ENCODE data around the gene GAB1. TPM values are rescaled to one million over a fixed set of nuclear protein-coding genes. Genes with fewer than 3 reads are reported as not detected.

The GAB1 gene
- total and polyA plus RNA-seq, 2 donors from 2014 or later = 3.6 to 38.0 TPM

DNA sequence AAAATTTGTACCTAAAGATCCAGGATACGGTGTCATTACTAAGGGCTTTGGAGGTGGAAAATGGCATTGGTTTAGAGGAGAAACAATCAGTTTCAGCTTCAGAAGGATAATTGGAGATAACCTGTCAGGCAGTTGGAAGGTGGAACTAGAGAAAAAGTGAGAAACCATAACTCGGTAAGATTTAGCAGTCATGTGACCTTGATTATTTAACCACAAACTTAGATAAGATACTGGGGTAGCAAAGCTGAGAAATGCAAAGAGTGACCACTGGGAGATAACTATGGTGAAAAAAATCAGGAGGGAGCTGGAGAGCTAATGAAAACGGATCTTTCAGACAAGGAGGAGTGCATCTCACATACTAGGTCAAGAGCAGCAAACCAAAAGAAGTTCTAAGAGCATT is 118.5 kb downstream of the GAB1 start:
- Histone ChIP-seq H3K27me3 (ENCODE audit: control insufficient read depth, insufficient read depth, low read length) (no peaks in the 10 kb centered on the region), H3K27ac (ENCODE audit: low read depth in 2 of 2, low read length in 2 of 2) (no peak overlapping the region), H3K9ac (ENCODE audit: low read length in 3 of 3) (no peak overlapping the region), H3K9me3 (ENCODE audit: control insufficient read depth in 2 of 3, insufficient read depth in 1 of 3, low read length in 3 of 3) (no peaks in the 10 kb centered on the region), H3K4me3 (ENCODE audit: low read length in 3 of 3) (no peak overlapping the region), H3K36me3 (ENCODE audit: control insufficient read depth in 2 of 3, insufficient read depth in 3 of 3, low read length in 3 of 3) (peaks cover 0 to 3% (median 0%) of the 10 kb centered on the region in 3 donors), H3K4me1 (ENCODE audit: control insufficient read depth in 2 of 3, insufficient read depth in 2 of 3, low read depth in 1 of 3, low read length in 3 of 3) (peaks cover 0 to 3% (median 0%) of the 10 kb centered on the region in 3 donors)
- DNase-seq (no peak), FAIRE-seq (no peak)
- TF ChIP-seq, protein P1, sequence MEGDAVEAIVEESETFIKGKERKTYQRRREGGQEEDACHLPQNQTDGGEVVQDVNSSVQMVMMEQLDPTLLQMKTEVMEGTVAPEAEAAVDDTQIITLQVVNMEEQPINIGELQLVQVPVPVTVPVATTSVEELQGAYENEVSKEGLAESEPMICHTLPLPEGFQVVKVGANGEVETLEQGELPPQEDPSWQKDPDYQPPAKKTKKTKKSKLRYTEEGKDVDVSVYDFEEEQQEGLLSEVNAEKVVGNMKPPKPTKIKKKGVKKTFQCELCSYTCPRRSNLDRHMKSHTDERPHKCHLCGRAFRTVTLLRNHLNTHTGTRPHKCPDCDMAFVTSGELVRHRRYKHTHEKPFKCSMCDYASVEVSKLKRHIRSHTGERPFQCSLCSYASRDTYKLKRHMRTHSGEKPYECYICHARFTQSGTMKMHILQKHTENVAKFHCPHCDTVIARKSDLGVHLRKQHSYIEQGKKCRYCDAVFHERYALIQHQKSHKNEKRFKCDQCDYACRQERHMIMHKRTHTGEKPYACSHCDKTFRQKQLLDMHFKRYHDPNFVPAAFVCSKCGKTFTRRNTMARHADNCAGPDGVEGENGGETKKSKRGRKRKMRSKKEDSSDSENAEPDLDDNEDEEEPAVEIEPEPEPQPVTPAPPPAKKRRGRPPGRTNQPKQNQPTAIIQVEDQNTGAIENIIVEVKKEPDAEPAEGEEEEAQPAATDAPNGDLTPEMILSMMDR (IDR thresholded peaks at IDR 0.05; ENCODE audit: borderline replicate concordance, extremely low read depth, insufficient read depth) = no peak
- intact Hi-C loops (cut with DNase I) = no loop called here

DNA sequence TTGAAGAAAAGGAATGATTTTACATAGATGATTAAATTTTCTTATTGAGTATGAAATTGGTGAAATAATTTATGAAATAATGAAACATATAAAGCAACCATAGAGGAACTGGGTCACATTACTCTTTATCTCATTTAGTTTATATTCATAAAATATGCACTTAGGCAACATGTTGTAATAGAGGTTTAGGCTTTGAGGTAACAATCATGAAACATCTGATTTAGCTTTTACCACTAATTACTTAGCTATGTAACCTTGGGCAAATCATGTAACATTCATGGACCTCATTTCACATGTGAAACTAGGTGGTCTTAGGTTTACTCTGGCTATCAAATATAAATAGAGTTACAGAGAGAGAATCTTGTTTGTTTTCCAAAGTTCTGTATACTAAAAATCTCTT is 122.3 kb downstream of the GAB1 start:
- H3K4me3 ChIP-seq (ENCODE audit: low read length in 3 of 3) = no peak overlapping the region
- H3K27me3 ChIP-seq (ENCODE audit: control insufficient read depth, insufficient read depth, low read length) = no peaks in the 10 kb centered on the region
- intact Hi-C loops (cut with DNase I) = no loop called here
- FAIRE-seq (peak; percentile 91), DNase-seq (no peak)
- H3K9me3 ChIP-seq (ENCODE audit: control insufficient read depth in 2 of 3, insufficient read depth in 1 of 3, low read length in 3 of 3) = no peaks in the 10 kb centered on the region
- TF ChIP-seq, protein P1 (IDR thresholded peaks at IDR 0.05; ENCODE audit: borderline replicate concordance, extremely low read depth, insufficient read depth) = no peak
- H3K9ac ChIP-seq (ENCODE audit: low read length in 3 of 3) = no peak overlapping the region
- H3K27ac ChIP-seq (ENCODE audit: low read depth in 2 of 2, low read length in 2 of 2) = no peak overlapping the region
- H3K36me3 ChIP-seq (ENCODE audit: control insufficient read depth in 2 of 3, insufficient read depth in 3 of 3, low read length in 3 of 3) = peaks cover 0 to 22% (median 3%) of the 10 kb centered on the region in 3 donors
- no peaks in the 10 kb centered on the region for H3K4me1 ChIP-seq (ENCODE audit: control insufficient read depth in 2 of 3, insufficient read depth in 2 of 3, low read depth in 1 of 3, low read length in 3 of 3)

DNA sequence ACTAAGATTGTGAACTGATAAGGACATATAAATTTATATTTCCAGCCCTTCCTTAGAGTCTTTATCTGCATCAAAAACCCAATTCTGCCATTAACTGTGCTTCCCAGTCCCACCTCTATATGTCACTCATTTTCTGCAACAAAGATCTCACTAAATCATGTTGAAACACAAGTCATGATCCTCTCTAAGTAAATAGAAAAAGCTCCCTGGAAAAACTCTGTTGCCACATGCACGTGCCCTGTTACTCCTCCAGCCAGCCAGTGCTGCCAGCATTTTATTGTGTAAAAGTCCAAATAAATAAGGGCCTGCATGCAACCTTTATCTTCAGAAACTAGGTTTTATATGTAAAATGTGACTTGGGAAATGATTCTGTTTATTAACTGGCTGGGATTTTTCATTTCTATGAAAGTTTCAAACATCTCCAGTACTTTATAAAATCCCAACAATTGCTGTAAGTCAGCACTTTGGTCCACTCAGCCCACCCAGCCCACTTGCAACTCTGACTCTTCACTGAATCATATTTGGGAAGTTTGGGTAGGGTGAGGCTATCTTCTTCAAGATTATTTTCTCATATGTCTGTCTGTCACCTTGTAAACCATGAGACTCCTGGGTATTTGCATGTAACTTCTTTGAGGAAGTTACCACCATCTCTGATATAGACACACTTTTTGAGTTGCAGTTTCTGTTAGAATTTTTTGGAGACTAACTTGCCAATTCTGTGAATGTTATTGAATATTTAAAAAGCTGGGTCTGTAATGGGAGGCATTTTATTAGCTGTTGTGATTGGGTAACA is 136.9 kb downstream of the GAB1 start:
- Histone ChIP-seq H3K27me3 (ENCODE audit: control insufficient read depth, insufficient read depth, low read length) (no peaks in the 10 kb centered on the region), H3K9me3 (ENCODE audit: control insufficient read depth in 2 of 3, insufficient read depth in 1 of 3, low read length in 3 of 3) (no peaks in the 10 kb centered on the region), H3K27ac (ENCODE audit: low read depth in 2 of 2, low read length in 2 of 2) (no peak overlapping the region), H3K4me3 (ENCODE audit: low read length in 3 of 3) (no peak overlapping the region), H3K4me1 (ENCODE audit: control insufficient read depth in 2 of 3, insufficient read depth in 2 of 3, low read depth in 1 of 3, low read length in 3 of 3) (no peaks in the 10 kb centered on the region), H3K36me3 (ENCODE audit: control insufficient read depth in 2 of 3, insufficient read depth in 3 of 3, low read length in 3 of 3) (peaks cover 2 to 16% (median 6%) of the 10 kb centered on the region in 3 donors), H3K9ac (ENCODE audit: low read length in 3 of 3) (no peak overlapping the region)
- DNase-seq (no peak), FAIRE-seq (no peak)
- intact Hi-C loops (cut with DNase I) = no loop called here
- TF ChIP-seq, protein P1 (IDR thresholded peaks at IDR 0.05; ENCODE audit: borderline replicate concordance, extremely low read depth, insufficient read depth) = no peak

All from kidney (tissue), 14 donors.